ENCODE data around the gene TNFAIP6. TPM values are rescaled to one million over a fixed set of nuclear protein-coding genes. Genes with fewer than 3 reads are reported as not detected.

TNFAIP6 gene
- total RNA-seq, 1 experiment from 2014 or later, result not detected

GRCh38 chr2:151381266-151381665 lies 23.9 kb downstream of the TNFAIP6 start:
- no peaks in the 10 kb centered on the region for H3K4me1 ChIP-seq (ENCODE audit: control insufficient read depth in 1 of 2, insufficient read depth in 2 of 2, low read length in 2 of 2)
- H2AFZ ChIP-seq (ENCODE audit: low read depth, low read length, poor library complexity, severe bottlenecking), result no peak overlapping the region
- H3K79me2 ChIP-seq (ENCODE audit: insufficient read depth, low read length), result no peaks in the 10 kb centered on the region
- H4K20me1 ChIP-seq (ENCODE audit: insufficient read depth), result no peaks in the 10 kb centered on the region
- no peak for DNase-seq (ENCODE audit: low read depth, low spot score)
- no peaks in the 10 kb centered on the region for H3K36me3 ChIP-seq (ENCODE audit: control insufficient read depth in 1 of 2, insufficient read depth in 2 of 2, low read length in 2 of 2)
- BruUV-seq (replicated peaks), result no TSS peak
- TF ChIP-seq ELF1 (IDR thresholded peaks at IDR 0.05; ENCODE audit: borderline replicate concordance, low read depth) (no peak), ATF3 (IDR thresholded peaks at IDR 0.05) (no peak), RAD21 (IDR thresholded peaks at IDR 0.05; ENCODE audit: low read depth) (no peak), CBX3 (IDR thresholded peaks at IDR 0.05; ENCODE audit: low read depth) (no peak), ZFX (IDR thresholded peaks at IDR 0.05) (no peak), ZBTB33 (IDR thresholded peaks at IDR 0.05; ENCODE audit: extremely low read depth, insufficient replicate concordance, low read length) (no peak), REST (IDR thresholded peaks at IDR 0.05; ENCODE audit: low read depth) (no peak), SP1 (IDR thresholded peaks at IDR 0.05; ENCODE audit: low read depth) (no peak), EZH2 (IDR thresholded peaks at IDR 0.05) (no peak), CEBPB (IDR thresholded peaks at IDR 0.05; ENCODE audit: low read depth) (no peak), SRF (IDR thresholded peaks at IDR 0.05; ENCODE audit: low read depth) (no peak), JUND (IDR thresholded peaks at IDR 0.05) (no peak)
- no peaks in the 10 kb centered on the region for H3K27me3 ChIP-seq (ENCODE audit: insufficient read depth, low read length)
- ChIA-PET POLR2A (no interaction called here), RAD21 (ENCODE audit: low non-redundant PET in 1 of 2, low total read pairs in 2 of 2, uncharacterized antibody in 2 of 2, unreplicated experiment in 2 of 2) (no interaction called here), CTCF (no interaction called here)
- no peak overlapping the region for H3K9ac ChIP-seq (ENCODE audit: low read length)
- no peak for ATAC-seq
- H3K9me3 ChIP-seq (ENCODE audit: control insufficient read depth in 1 of 2, insufficient read depth in 1 of 2, low read depth in 1 of 2, low read length in 2 of 2), result no peaks in the 10 kb centered on the region
- no peak overlapping the region for H3K4me3 ChIP-seq (replicated peaks in 1 of 2; ENCODE audit: low read depth in 1 of 2, low read length in 2 of 2)
- H3K9me2 ChIP-seq (ENCODE audit: insufficient read depth), result no peaks in the 10 kb centered on the region
- H3K27ac ChIP-seq (ENCODE audit: low read depth, low read length), result no peak overlapping the region
- H3K4me2 ChIP-seq (ENCODE audit: low read length), result no peak overlapping the region
- intact Hi-C loops (cut with micrococcal nuclease), result no loop called here
